ENCODE results near the gene VPS35L.
"Not testable (repeated sequence)": the region's sequence is repeated elsewhere in the genome, so short reads cannot be mapped to it uniquely, and the experiment has no call there.

Gene VPS35L

GRCh38 chr16:19655242-19655777 lies 99.8 kb downstream of the VPS35L start:
- no peak for TF ChIP-seq CTCF (IDR thresholded peaks at IDR 0.05; ENCODE audit: extremely low read depth, insufficient read depth, missing control alignments)

GRCh38 chr16:19657831-19658230 lies 102.3 kb downstream of the VPS35L start:
- in situ Hi-C loops (cut with MboI; ENCODE audit: low pct_unique_long_range_greater_than_20kb, low sequenced_read_pairs, unreplicated experiment): no loop called here

More at GRCh38 chr16:19655242-19655777, 99.8 kb downstream of the VPS35L start:
- no peak for DNase-seq (ENCODE audit: low spot score)
- in situ Hi-C loops (cut with MboI; ENCODE audit: low pct_unique_long_range_greater_than_20kb, low sequenced_read_pairs, unreplicated experiment): no loop called here

GRCh38 chr16:19659554-19659953 lies 104.1 kb downstream of the VPS35L start:
- no peak for DNase-seq (ENCODE audit: low spot score)
- in situ Hi-C loops (cut with MboI; ENCODE audit: low pct_unique_long_range_greater_than_20kb, low sequenced_read_pairs, unreplicated experiment): no loop called here
- TF ChIP-seq CTCF (IDR thresholded peaks at IDR 0.05; ENCODE audit: extremely low read depth, insufficient read depth, missing control alignments): no peak

More at GRCh38 chr16:19657831-19658230, 102.3 kb downstream of the VPS35L start:
- DNase-seq (ENCODE audit: low spot score): no peak
- no peak for TF ChIP-seq CTCF (IDR thresholded peaks at IDR 0.05; ENCODE audit: extremely low read depth, insufficient read depth, missing control alignments)

- TF ChIP-seq CTCF (IDR thresholded peaks at IDR 0.05; ENCODE audit: extremely low read depth, insufficient read depth, missing control alignments): no peak
- in situ Hi-C loops (cut with MboI; ENCODE audit: low pct_unique_long_range_greater_than_20kb, low sequenced_read_pairs, unreplicated experiment): no loop called here
- no peak for DNase-seq (ENCODE audit: low spot score)
These were observed 104.9 kb downstream of the VPS35L start for GRCh38 chr16:19660432-19660831.

- in situ Hi-C loops (cut with MboI; ENCODE audit: low pct_unique_long_range_greater_than_20kb, low sequenced_read_pairs, unreplicated experiment): no loop called here
- no peak for DNase-seq (ENCODE audit: low spot score)
- TF ChIP-seq CTCF (IDR thresholded peaks at IDR 0.05; ENCODE audit: extremely low read depth, insufficient read depth, missing control alignments): no peak
These were observed 106.8 kb downstream of the VPS35L start for GRCh38 chr16:19662351-19662750.

GRCh38 chr16:19664166-19664565 lies 108.7 kb downstream of the VPS35L start:
- no peak for TF ChIP-seq CTCF (IDR thresholded peaks at IDR 0.05; ENCODE audit: extremely low read depth, insufficient read depth, missing control alignments)
- in situ Hi-C loops (cut with MboI; ENCODE audit: low pct_unique_long_range_greater_than_20kb, low sequenced_read_pairs, unreplicated experiment): no loop called here
- no peak for DNase-seq (ENCODE audit: low spot score)

- in situ Hi-C loops (cut with MboI; ENCODE audit: low pct_unique_long_range_greater_than_20kb, low sequenced_read_pairs, unreplicated experiment): not testable (repeated sequence)
These were observed 109.8 kb downstream of the VPS35L start for GRCh38 chr16:19665313-19665712.

More at GRCh38 chr16:19665313-19665712, 109.8 kb downstream of the VPS35L start:
- not testable (repeated sequence) for DNase-seq (ENCODE audit: low spot score)
